ENCODE results near the gene NCOA3.

The NCOA3 gene

GRCh38 chr20:47669489-47669888 lies 167.8 kb downstream of the NCOA3 start:
- DNase-seq = no peak

DNA sequence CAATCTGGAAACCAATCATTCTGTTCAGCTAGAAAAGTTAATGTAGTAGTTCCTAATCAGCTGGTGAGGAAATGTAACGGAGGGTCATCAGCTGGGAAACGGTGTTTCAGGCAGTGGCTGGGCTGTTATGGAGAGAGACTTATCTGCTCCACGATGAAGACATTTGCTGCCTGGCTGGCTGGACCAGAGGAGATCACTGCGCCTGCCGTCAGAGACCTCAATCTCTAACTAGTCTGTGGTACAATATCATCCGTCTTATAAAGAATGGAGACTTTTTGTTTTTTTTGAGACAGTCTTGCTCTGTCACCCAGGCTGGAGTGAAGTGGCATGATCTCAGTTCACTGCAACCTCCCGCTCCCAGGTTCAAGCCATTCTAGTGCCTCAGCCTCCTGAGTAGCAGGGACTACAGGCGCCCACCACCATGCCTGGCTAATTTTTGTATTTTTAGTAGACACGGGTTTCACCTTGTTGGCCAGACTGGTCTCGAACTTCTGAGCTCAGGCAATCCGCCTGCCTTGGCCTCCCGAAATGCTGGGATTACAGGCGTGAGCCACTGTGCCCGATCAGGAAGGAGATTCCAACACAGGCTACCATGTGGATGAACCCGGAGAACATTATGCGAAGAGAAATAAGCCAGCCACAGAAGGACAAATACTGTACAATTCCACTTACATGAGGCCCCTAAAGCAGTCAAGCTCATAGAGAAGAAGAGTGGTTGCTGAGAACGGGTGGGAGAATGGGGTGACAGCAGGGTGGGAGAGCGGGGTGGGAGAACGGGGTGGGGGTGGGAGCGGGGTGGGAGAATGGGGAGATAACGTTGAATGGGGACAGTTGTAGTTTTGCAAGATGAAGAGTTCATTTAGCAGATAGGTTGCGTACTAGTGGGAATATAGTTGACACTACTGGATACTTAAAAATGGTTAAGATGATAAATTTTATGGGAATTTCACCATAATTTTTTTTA lies 168.5 kb downstream of the NCOA3 start:
- no peak for DNase-seq

DNA sequence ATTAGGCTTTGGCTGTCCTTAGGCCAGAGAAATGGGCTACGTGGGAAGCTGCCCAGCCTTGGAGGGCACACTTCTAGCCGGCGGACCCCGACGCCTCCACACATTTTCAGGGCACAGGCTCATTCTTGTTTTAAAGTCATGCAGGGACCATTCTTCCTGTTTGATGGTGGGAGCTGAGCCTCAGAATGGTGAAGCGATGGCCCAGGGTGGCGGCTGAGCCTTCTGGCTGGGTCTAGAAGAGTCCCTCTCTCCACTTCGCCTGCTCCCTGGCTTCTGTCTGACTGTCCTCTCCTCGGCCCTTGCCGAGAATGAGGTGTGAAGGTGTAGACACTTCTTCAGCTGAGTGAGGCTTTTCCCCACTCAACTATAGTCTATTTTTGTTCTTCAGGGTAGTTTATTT lies 169.2 kb downstream of the NCOA3 start:
- DNase-seq = no peak

GRCh38 chr20:47672166-47672565 lies 170.5 kb downstream of the NCOA3 start:
- DNase-seq = no peak

GRCh38 chr20:47672886-47673670 lies 171.4 kb downstream of the NCOA3 start:
- DNase-seq = no peak

- no peak for DNase-seq
Observed at GRCh38 chr20:47673671-47673955, 171.9 kb downstream of the NCOA3 start.

- DNase-seq = no peak
Observed at GRCh38 chr20:47674145-47674544, 172.5 kb downstream of the NCOA3 start.

DNA sequence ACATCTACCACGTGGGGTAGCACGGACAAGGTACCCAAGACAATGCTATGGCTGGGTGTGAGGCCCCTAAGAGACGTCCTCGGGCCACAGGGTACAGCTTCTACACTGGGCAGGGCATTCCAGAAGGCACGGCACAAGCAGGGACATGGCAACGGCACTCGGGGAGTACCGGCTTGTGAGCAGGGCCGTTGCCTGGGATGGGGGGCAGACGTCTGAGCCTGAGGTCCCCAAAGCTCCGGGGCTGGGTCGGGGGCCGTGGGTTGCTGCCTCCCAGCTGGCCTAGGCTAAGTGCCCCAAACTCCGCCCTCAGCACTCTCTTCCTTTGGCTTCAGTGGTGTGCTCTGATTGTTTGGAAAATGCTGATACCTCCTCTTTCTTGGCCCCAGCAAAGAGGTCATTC lies 173.0 kb downstream of the NCOA3 start:
- no peak for DNase-seq

DNA sequence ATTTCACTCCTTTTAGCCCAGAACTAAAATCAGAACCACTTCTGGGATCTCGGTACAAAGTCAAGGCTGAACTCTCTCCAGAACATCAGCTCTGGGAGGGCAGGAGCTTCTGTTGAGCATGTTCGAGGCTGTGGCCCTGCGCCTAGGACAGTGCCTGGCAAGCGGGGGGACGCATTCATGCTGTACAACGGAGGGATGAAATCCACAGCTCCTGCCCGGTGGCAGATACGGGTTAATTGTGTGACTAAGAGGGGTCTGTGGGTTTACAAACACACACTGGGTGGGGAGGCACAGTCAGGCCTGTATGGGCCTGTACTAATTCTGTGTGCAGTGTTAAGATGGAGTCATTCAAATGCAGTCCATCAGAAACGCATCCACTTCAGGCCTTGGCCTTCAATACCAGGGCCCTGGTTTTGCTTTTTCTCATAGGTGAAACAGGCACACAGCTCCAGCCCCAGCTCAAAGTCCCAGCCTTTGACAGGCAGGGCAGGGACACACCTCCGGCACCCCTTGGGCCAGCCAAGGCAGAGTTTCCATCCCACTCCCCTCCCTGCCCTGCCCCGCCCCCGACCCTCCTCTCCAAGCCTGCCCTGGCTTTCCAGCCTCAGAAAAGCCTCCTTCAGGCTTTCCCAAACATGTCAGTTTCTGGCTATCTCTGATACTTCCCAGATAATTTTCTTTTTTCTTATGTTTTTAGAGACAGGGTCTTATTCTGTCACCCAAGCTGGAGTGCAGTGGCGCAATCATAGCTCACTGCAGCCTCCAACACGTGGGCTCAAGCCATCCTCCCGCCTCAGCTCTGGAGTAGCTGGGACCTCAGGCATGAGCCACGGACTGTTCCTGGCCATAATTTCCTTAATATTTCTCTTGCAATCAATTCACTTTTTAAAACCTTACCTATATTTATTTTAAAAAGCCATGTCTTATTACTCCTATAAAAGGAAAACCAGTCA lies 173.8 kb downstream of the NCOA3 start:
- no peak for DNase-seq

DNA sequence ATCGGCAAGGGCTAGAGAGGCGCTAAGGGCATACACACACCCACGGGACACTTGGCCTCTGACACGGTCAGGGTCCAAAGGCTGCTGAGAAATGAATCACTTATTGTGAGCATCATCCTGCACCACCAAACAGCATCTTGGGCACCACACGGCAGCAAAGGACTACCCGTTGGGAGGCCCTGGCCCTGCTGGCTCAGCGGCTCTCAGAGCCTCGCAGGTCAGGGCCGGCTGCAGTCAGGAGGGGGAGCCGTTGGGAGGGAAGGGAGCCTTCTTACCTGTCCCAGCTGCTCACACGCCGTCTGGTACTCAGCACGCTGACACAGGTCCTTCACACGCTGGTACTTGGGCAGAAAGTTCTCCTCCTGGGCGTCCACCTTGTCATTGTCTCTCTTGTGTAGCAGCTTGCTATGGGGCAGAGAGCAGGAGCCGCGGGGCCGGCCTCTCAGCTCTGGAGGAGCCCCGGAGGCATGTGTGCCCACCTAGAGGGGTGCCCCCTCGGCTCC lies 174.6 kb downstream of the NCOA3 start:
- no peak for DNase-seq

- DNase-seq = no peak
Observed at GRCh38 chr20:47676912-47677634, 175.4 kb downstream of the NCOA3 start.

- peak; percentile 65 for DNase-seq
Observed at GRCh38 chr20:47677635-47678453, 176.2 kb downstream of the NCOA3 start.

DNA sequence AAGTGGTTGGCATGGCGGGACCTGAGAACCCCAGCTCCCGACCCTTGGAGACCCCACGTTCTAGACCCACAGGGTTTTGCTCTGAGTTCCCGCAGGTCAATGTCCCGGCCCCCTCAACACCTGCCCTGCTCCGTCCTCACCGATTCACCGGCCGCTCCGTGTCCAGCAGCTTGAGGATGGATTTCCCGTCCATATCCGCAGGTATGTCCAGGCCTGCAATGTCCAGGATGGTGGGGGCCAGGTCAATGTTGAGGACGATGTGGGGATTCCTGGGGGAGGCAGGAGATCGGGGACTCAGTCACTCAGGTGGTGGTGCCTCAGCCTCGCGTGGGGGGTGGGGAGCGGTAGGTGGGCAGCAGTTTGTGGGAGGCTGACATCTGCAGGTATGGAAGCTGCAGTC lies 176.8 kb downstream of the NCOA3 start:
- DNase-seq = no peak

GRCh38 chr20:47679462-47679861 lies 177.8 kb downstream of the NCOA3 start:
- DNase-seq = no peak

DNA sequence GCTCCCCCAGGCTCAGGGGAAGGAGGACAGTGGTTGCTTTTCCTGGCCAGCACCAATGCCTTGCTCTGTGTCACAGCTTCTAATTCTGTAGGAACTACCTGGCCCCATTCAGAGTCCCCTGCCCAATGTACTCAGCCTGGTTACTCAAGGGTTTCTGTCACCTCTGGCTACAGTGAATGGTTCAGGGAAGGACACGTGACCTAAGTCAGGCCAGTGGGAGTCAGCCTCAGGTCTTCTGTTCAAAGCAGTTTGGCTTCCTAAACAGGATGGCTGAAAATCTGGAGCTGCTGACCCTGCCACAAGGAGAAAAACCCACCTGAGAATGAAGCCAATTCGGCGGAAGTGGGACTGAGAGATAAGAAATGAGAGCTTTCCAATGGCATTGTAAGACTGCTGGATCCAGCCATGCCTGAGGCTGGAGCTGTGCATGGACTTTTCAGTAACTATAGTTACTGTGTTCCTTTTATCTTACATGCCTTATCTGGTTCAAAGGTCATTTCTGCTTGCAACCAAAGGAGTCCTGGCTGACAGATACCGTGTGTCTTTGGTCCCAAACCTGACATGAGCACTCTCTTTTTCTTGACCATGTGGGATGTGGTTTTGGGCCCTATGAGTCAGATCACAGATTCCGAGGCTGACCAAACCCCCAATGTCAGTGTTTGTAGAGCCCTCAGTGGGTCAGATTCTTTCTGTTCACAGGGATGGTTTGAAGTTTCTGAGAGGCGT lies 179.3 kb downstream of the NCOA3 start:
- no peak for DNase-seq

DNA sequence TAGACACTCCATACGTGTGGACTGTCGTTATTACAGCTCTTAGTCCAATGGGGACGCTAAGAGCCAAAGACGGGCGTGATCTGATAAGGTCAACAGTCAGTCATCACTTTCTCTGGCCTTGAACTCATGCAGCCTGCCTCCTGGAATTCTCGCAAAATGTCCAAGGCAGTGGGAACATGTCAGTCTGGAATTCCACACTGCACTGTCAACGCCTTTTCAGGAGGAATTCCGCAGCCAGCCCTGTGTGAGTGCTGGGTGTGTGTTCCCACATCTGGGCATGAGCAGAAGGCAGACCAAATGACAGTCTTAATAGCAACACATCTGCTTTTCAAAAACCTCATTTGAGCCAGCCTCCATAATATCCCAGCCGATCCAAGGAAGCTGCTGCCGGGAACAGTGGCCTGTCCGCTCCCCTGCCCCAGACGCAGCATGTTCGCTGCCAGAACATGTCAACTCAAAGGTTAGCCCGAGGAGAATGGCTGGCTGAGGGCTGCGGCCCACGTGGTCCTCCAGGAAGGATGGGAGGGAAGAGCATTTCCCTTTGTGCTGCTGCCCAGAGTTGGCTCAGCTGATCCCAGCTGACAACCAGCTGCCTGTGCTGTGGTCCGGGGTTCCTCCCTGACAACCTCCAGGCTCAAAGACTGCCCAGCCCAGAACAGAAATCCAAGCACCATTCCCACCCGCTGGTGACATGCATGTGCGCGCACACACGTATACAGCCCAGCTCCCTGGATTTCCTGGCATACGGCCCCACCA lies 180.5 kb downstream of the NCOA3 start:
- DNase-seq = no peak

DNA sequence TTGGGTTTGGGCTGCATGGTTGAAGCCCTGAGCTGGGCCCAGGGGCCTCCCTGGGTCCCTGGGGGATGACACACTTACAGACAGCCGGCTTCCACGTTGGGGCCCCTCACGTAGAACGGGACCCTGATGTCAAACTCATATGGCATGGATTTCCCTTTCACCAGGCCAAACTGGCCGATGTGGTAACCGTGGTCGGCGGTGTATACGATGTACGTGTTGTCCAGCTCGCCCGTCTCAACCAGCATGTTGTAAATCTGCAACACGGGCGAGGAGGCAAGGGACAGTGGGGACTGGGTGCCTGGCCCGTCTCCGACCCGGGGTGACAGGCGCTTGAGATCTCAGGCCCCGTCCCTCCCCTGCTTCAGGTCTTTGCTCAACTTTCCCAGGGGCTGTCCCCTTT lies 181.2 kb downstream of the NCOA3 start:
- DNase-seq = no peak

GRCh38 chr20:47684306-47685080 lies 182.8 kb downstream of the NCOA3 start:
- DNase-seq = no peak

GRCh38 chr20:47686545-47686944 lies 184.9 kb downstream of the NCOA3 start:
- DNase-seq = no peak

All from hematopoietic multipotent progenitor cell treated with erythropoietin and hydrocortisone succinate and interleukin-3 and kit ligand, for 6 days (in vitro differentiated cells).